Measurements from ENCODE around the gene CEP89. TPM values are rescaled to one million over a fixed set of nuclear protein-coding genes. Genes with fewer than 3 reads are reported as not detected.

Gene CEP89
- total RNA-seq, 4 donors from 2014 or later: 12.6 to 28.5 (median 13.2) TPM

- WGBS, 2 donors: 95 to 97% methylated on average over 4 of the region's 4 CpGs
- Histone ChIP-seq H3K4me1 (no peaks in the 10 kb centered on the region), H3K4me3 (no peak overlapping the region), H3K27ac (no peak overlapping the region), H3K36me3 (peaks cover 0 to 97% (median 4%) of the 10 kb centered on the region in 3 donors), H3K27me3 (no peaks in the 10 kb centered on the region), H3K9me3 (no peaks in the 10 kb centered on the region)
- DNase-seq (ENCODE audit: low spot score in 2 of 2): no peak
- TF ChIP-seq EP300 (IDR thresholded peaks at IDR 0.05) (no peak), POLR2A (IDR thresholded peaks at IDR 0.05) (no peak), CTCF (IDR thresholded peaks at IDR 0.05) (no peak)
Measured at GRCh38 chr19:32911467-32911866, 60.3 kb downstream of the CEP89 start.

- TF ChIP-seq POLR2A (IDR thresholded peaks at IDR 0.05): no peak
- TF ChIP-seq CTCF (IDR thresholded peaks at IDR 0.05): no peak
- TF ChIP-seq EP300 (IDR thresholded peaks at IDR 0.05): no peak
- peaks cover 0 to 97% (median 4%) of the 10 kb centered on the region in 3 donors for H3K36me3 ChIP-seq
- H3K4me3 ChIP-seq: no peak overlapping the region
- H3K4me1 ChIP-seq: no peaks in the 10 kb centered on the region
- no peak overlapping the region for H3K27ac ChIP-seq
- peaks cover 0 to 4% (median 0%) of the 10 kb centered on the region in 4 donors for H3K9me3 ChIP-seq
- H3K27me3 ChIP-seq: no peaks in the 10 kb centered on the region
- DNase-seq (ENCODE audit: low spot score in 2 of 2): no peak
- 80 to 88% methylated on average over 5 of the region's 5 CpGs for WGBS, 2 donors
Measured at GRCh38 chr19:32910874-32911273, 60.9 kb downstream of the CEP89 start.

DNA sequence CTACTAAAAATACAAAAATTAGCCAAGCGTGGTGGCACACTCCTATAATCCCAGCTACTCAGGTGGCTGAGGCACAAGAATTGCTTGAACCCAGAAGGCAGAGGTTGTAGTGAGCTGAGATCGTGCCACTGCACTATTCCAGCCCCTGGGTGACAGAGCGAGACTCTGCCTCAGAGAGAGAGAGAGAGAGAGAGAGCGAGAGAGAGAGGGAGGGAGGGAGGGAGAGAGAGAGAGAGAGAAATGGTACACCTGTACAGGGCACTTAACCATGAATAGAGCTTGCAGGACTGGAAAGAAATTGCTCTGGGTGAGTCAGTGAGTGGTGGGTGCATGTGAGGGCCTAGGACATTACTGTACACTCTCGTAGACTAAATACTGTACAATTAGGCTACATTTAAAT, 61.7 kb downstream of the CEP89 start:
- 93 to 95% methylated on average over 5 of the region's 5 CpGs for WGBS, 2 donors
- no peak for DNase-seq (ENCODE audit: low spot score in 2 of 2)
- H3K9me3 ChIP-seq: peaks cover 0 to 11% (median 0%) of the 10 kb centered on the region in 4 donors

DNA sequence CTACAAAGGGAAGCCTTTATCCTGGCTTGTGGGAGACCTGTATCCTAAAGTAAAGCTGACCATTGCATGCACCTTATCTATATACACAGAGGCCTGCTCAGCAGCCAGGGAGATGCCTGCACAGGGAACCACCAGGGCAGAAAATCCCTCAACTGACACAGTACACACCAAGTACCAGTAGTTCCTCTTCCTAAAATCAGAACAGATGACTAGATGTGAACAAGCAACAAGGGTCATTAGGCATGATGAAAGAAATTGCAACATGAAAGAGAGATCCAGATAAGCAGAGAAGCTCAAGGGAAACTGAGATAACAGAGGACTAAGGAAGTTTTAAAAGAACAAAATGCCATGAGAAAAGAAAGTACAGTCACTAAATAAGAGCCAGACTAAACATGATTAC, 62.5 kb downstream of the CEP89 start:
- TF ChIP-seq CTCF (IDR thresholded peaks at IDR 0.05): no peak
- TF ChIP-seq POLR2A (IDR thresholded peaks at IDR 0.05): no peak
- TF ChIP-seq EP300 (IDR thresholded peaks at IDR 0.05): no peak
- Histone ChIP-seq H3K36me3 (peaks cover 0 to 96% (median 4%) of the 10 kb centered on the region in 3 donors), H3K4me1 (no peaks in the 10 kb centered on the region), H3K27ac (no peak overlapping the region), H3K4me3 (no peak overlapping the region), H3K9me3 (peaks cover 0 to 16% (median 0%) of the 10 kb centered on the region in 4 donors), H3K27me3 (no peaks in the 10 kb centered on the region)
- no peak for DNase-seq (ENCODE audit: low spot score in 2 of 2)

More for the DNA sequence above, 61.7 kb downstream of the CEP89 start:
- Histone ChIP-seq H3K36me3 (peaks cover 0 to 97% (median 4%) of the 10 kb centered on the region in 3 donors), H3K27me3 (no peaks in the 10 kb centered on the region), H3K4me1 (no peaks in the 10 kb centered on the region), H3K4me3 (no peak overlapping the region), H3K27ac (no peak overlapping the region)
- no peak for TF ChIP-seq EP300 (IDR thresholded peaks at IDR 0.05)
- no peak for TF ChIP-seq CTCF (IDR thresholded peaks at IDR 0.05)
- no peak for TF ChIP-seq POLR2A (IDR thresholded peaks at IDR 0.05)

DNA sequence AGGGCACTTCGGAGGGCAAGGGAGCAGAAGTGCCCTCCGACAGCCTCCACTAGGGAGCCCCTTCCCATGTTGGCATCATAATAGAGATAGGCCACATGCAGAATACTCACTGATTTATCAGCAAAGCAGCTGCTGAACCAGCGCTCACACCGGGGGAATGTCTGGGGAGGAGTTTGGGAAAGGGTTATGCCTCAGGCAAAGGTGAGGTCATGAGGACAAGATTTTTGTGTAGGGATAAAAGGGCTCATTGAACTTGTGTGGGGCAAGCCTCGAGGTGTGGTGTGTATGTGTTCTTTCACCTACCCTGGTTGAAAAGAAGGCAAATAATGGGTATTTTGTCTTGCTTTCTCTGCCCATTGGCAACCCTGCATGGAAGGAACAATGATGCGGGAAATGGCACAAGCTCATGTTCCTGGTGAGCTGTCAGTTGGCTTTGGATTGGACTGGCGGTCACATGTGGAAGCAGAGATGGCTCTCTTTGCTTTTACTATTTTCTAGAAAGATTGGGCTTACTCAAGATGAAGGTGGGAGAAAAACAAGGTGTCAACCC, 63.0 kb downstream of the CEP89 start:
- Histone ChIP-seq H3K9me3 (peaks cover 0 to 16% (median 0%) of the 10 kb centered on the region in 4 donors), H3K4me1 (no peaks in the 10 kb centered on the region), H3K4me3 (no peak overlapping the region), H3K27me3 (no peaks in the 10 kb centered on the region), H3K27ac (no peak overlapping the region), H3K36me3 (peaks cover 0 to 95% (median 4%) of the 10 kb centered on the region in 3 donors)
- 80 to 82% methylated on average over 7 of the region's 7 CpGs for WGBS, 2 donors
- TF ChIP-seq CTCF (IDR thresholded peaks at IDR 0.05): no peak
- no peak for TF ChIP-seq POLR2A (IDR thresholded peaks at IDR 0.05)
- TF ChIP-seq EP300 (IDR thresholded peaks at IDR 0.05): no peak
- DNase-seq (ENCODE audit: low spot score in 2 of 2): no peak
